ENCODE results near the gene CDH2.

CDH2 gene

DNA sequence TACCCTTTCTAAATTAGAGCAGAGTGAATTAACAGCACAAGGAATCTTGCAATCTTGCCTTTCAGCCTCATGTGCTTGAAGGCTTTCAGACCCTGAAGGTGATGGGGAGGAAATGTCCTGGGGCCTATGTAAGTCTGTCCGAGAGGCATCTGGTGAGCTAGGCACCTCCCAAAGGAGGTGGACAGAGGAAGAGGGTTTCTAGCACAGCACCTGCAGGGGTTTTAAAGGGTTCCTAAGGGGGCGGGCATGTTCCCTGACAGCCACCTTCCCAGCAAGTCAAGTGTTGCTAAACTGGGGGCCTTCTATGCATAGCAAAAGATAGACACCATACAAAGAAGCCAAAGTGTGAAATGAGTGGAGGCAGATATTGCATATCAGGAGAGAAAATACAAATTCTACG is 88.5 kb downstream of the CDH2 start:
- no peaks in the 10 kb centered on the region for H3K4me1 ChIP-seq (ENCODE audit: control extremely low read depth in 1 of 4, control insufficient read depth in 4 of 4, insufficient read depth in 4 of 4, low read length in 3 of 4)
- H3K27ac ChIP-seq (ENCODE audit: insufficient read depth in 1 of 2, low read depth in 1 of 2, low read length in 2 of 2, poor library complexity in 1 of 2, severe bottlenecking in 2 of 2), result no peak overlapping the region
- H3K36me3 ChIP-seq (ENCODE audit: control insufficient read depth in 4 of 4, insufficient read depth in 4 of 4, low read length in 3 of 4), result no peaks in the 10 kb centered on the region
- no peaks in the 10 kb centered on the region for H3K27me3 ChIP-seq (replicated peaks in 2 of 5; ENCODE audit: control insufficient read depth in 4 of 5, insufficient read depth in 5 of 5, low read length in 4 of 5)
- DNase-seq, result no peak
- WGBS (ENCODE audit: insufficient coverage), result 100% methylated on average over 1 of the region's 3 CpGs
- H3K9me3 ChIP-seq (ENCODE audit: control extremely low read depth in 1 of 5, control insufficient read depth in 4 of 5, insufficient read depth in 2 of 5, low read depth in 1 of 5, low read length in 4 of 5), result no peaks in the 10 kb centered on the region
- no peak overlapping the region for H3K4me3 ChIP-seq (ENCODE audit: control insufficient read depth in 1 of 7, extremely low read depth in 1 of 7, insufficient read depth in 4 of 7, low read depth in 2 of 7, low read length in 6 of 7)
- POLR2A ChIA-PET, result no interaction called here
- CTCF ChIA-PET, result no interaction called here

GRCh38 chr18:28086670-28087552 is 90.0 kb downstream of the CDH2 start:
- DNase-seq, result no peak
- H3K9me3 ChIP-seq (ENCODE audit: control extremely low read depth in 1 of 5, control insufficient read depth in 4 of 5, insufficient read depth in 2 of 5, low read depth in 1 of 5, low read length in 4 of 5), result no peaks in the 10 kb centered on the region
- ChIA-PET POLR2A (no interaction called here), CTCF (interaction anchor here (0.6 kb wide), 1 partner anchor 47 kb away, joined by 3 read pairs; no protein-coding TSS in a partner anchor)
- H3K27me3 ChIP-seq (replicated peaks in 2 of 5; ENCODE audit: control insufficient read depth in 4 of 5, insufficient read depth in 5 of 5, low read length in 4 of 5), result no peaks in the 10 kb centered on the region
- H3K4me3 ChIP-seq (ENCODE audit: control insufficient read depth in 1 of 7, extremely low read depth in 1 of 7, insufficient read depth in 4 of 7, low read depth in 2 of 7, low read length in 6 of 7), result no peak overlapping the region
- H3K4me1 ChIP-seq (ENCODE audit: control extremely low read depth in 1 of 4, control insufficient read depth in 4 of 4, insufficient read depth in 4 of 4, low read length in 3 of 4), result no peaks in the 10 kb centered on the region
- no peak overlapping the region for H3K27ac ChIP-seq (ENCODE audit: insufficient read depth in 1 of 2, low read depth in 1 of 2, low read length in 2 of 2, poor library complexity in 1 of 2, severe bottlenecking in 2 of 2)
- 100% methylated on average over 3 of the region's 9 CpGs for WGBS (ENCODE audit: insufficient coverage)
- no peaks in the 10 kb centered on the region for H3K36me3 ChIP-seq (ENCODE audit: control insufficient read depth in 4 of 4, insufficient read depth in 4 of 4, low read length in 3 of 4)

DNA sequence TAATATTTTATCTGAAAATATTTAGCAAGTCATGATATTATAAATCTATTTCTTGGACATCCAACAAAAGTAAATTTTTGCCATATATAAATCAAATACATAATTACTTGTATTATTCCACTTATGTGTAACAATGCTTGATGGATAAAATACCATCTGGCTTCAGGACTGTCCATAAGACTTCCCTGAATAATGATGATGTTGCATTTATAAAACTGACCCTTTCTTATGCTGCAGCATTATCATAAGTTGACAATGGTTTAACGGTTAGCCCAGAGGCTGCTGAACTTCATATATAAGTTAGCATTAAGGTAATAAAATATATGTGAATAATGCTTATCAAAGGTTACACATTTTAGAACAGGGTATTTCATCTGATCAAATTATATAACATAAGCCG is 95.4 kb downstream of the CDH2 start:
- H3K4me1 ChIP-seq (ENCODE audit: control extremely low read depth in 1 of 4, control insufficient read depth in 4 of 4, insufficient read depth in 4 of 4, low read length in 3 of 4), result no peaks in the 10 kb centered on the region
- no peak overlapping the region for H3K4me3 ChIP-seq (ENCODE audit: control insufficient read depth in 1 of 7, extremely low read depth in 1 of 7, insufficient read depth in 4 of 7, low read depth in 2 of 7, low read length in 6 of 7)
- H3K27ac ChIP-seq (ENCODE audit: insufficient read depth in 1 of 2, low read depth in 1 of 2, low read length in 2 of 2, poor library complexity in 1 of 2, severe bottlenecking in 2 of 2), result no peak overlapping the region
- POLR2A ChIA-PET, result no interaction called here
- H3K27me3 ChIP-seq (replicated peaks in 2 of 5; ENCODE audit: control insufficient read depth in 4 of 5, insufficient read depth in 5 of 5, low read length in 4 of 5), result no peaks in the 10 kb centered on the region
- no peaks in the 10 kb centered on the region for H3K36me3 ChIP-seq (ENCODE audit: control insufficient read depth in 4 of 4, insufficient read depth in 4 of 4, low read length in 3 of 4)
- WGBS (ENCODE audit: insufficient coverage), result 100% methylated on average over 1 of the region's 2 CpGs
- DNase-seq, result no peak
- CTCF ChIA-PET, result no interaction called here
- H3K9me3 ChIP-seq (ENCODE audit: control extremely low read depth in 1 of 5, control insufficient read depth in 4 of 5, insufficient read depth in 2 of 5, low read depth in 1 of 5, low read length in 4 of 5), result no peaks in the 10 kb centered on the region

GRCh38 chr18:28080876-28081300 is 96.0 kb downstream of the CDH2 start:
- Histone ChIP-seq H3K4me3 (ENCODE audit: control insufficient read depth in 1 of 7, extremely low read depth in 1 of 7, insufficient read depth in 4 of 7, low read depth in 2 of 7, low read length in 6 of 7) (no peak overlapping the region), H3K4me1 (ENCODE audit: control extremely low read depth in 1 of 4, control insufficient read depth in 4 of 4, insufficient read depth in 4 of 4, low read length in 3 of 4) (no peaks in the 10 kb centered on the region), H3K27me3 (replicated peaks in 2 of 5; ENCODE audit: control insufficient read depth in 4 of 5, insufficient read depth in 5 of 5, low read length in 4 of 5) (no peaks in the 10 kb centered on the region), H3K36me3 (ENCODE audit: control insufficient read depth in 4 of 4, insufficient read depth in 4 of 4, low read length in 3 of 4) (no peaks in the 10 kb centered on the region), H3K27ac (ENCODE audit: insufficient read depth in 1 of 2, low read depth in 1 of 2, low read length in 2 of 2, poor library complexity in 1 of 2, severe bottlenecking in 2 of 2) (no peak overlapping the region), H3K9me3 (ENCODE audit: control extremely low read depth in 1 of 5, control insufficient read depth in 4 of 5, insufficient read depth in 2 of 5, low read depth in 1 of 5, low read length in 4 of 5) (no peaks in the 10 kb centered on the region)
- CTCF ChIA-PET, result interaction anchor here (1.3 kb wide), 1 partner anchor 25 kb away, joined by 3 read pairs; no protein-coding TSS in a partner anchor
- DNase-seq, result no peak
- POLR2A ChIA-PET, result no interaction called here
- WGBS (ENCODE audit: insufficient coverage), result 100% methylated on average over 1 of the region's 1 CpG

DNA sequence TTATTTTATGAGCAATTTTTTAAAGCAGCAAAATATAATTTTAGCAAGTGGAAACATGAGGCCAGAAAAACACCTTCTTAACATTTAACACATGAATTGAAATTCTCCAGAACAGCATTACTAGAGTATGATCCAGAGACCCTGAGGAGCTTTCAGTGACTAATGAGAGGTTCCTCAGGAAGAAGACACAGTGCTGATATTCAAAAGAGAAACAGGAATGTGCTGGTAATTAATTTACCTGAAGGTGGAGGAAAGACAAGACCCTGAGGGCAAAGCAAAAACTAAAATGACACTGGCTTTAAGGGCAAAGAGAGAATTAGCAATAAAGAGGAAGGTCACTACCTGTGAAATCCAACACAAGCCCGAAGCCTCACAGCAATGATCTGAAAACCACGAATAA is 97.0 kb downstream of the CDH2 start:
- Histone ChIP-seq H3K9me3 (ENCODE audit: control extremely low read depth in 1 of 5, control insufficient read depth in 4 of 5, insufficient read depth in 2 of 5, low read depth in 1 of 5, low read length in 4 of 5) (no peaks in the 10 kb centered on the region), H3K36me3 (ENCODE audit: control insufficient read depth in 4 of 4, insufficient read depth in 4 of 4, low read length in 3 of 4) (no peaks in the 10 kb centered on the region), H3K27me3 (replicated peaks in 2 of 5; ENCODE audit: control insufficient read depth in 4 of 5, insufficient read depth in 5 of 5, low read length in 4 of 5) (no peaks in the 10 kb centered on the region), H3K4me3 (ENCODE audit: control insufficient read depth in 1 of 7, extremely low read depth in 1 of 7, insufficient read depth in 4 of 7, low read depth in 2 of 7, low read length in 6 of 7) (no peak overlapping the region), H3K27ac (ENCODE audit: insufficient read depth in 1 of 2, low read depth in 1 of 2, low read length in 2 of 2, poor library complexity in 1 of 2, severe bottlenecking in 2 of 2) (no peak overlapping the region), H3K4me1 (ENCODE audit: control extremely low read depth in 1 of 4, control insufficient read depth in 4 of 4, insufficient read depth in 4 of 4, low read length in 3 of 4) (no peaks in the 10 kb centered on the region)
- 100% methylated on average over 2 of the region's 2 CpGs for WGBS (ENCODE audit: insufficient coverage)
- POLR2A ChIA-PET, result no interaction called here
- DNase-seq, result no peak
- CTCF ChIA-PET, result interaction anchor here (1.3 kb wide), 1 partner anchor 24 kb away, joined by 3 read pairs; no protein-coding TSS in a partner anchor

DNA sequence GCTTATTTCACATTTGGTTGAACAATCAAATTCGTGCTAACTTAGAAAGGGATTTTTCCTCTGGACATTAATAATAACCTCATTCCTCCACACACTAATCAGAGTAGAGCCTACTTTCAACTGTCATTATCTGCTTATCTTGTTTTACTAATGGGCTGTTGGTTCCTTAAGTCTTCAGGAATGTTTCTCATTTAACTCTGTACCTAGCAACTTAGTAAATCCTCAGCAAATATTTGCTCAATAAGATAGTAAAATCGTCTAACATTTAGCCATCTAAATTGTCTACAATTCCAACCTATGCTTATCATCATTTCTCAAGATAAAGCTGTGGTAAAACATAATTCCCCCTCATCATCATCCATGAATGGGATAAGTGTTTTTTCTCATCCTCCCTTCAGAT is 98.1 kb downstream of the CDH2 start:
- no peak for DNase-seq
- ChIA-PET CTCF (no interaction called here), POLR2A (no interaction called here)

GRCh38 chr18:28078298-28078697 is 98.6 kb downstream of the CDH2 start:
- no peak for DNase-seq
- H3K4me1 ChIP-seq (ENCODE audit: control extremely low read depth in 1 of 4, control insufficient read depth in 4 of 4, insufficient read depth in 4 of 4, low read length in 3 of 4), result no peaks in the 10 kb centered on the region
- no peaks in the 10 kb centered on the region for H3K36me3 ChIP-seq (ENCODE audit: control insufficient read depth in 4 of 4, insufficient read depth in 4 of 4, low read length in 3 of 4)
- no peaks in the 10 kb centered on the region for H3K27me3 ChIP-seq (replicated peaks in 2 of 5; ENCODE audit: control insufficient read depth in 4 of 5, insufficient read depth in 5 of 5, low read length in 4 of 5)
- H3K9me3 ChIP-seq (ENCODE audit: control extremely low read depth in 1 of 5, control insufficient read depth in 4 of 5, insufficient read depth in 2 of 5, low read depth in 1 of 5, low read length in 4 of 5), result no peaks in the 10 kb centered on the region
- WGBS (ENCODE audit: insufficient coverage), result 93% methylated on average over 3 of the region's 4 CpGs
- POLR2A ChIA-PET, result no interaction called here
- H3K27ac ChIP-seq (ENCODE audit: insufficient read depth in 1 of 2, low read depth in 1 of 2, low read length in 2 of 2, poor library complexity in 1 of 2, severe bottlenecking in 2 of 2), result no peak overlapping the region
- no peak overlapping the region for H3K4me3 ChIP-seq (ENCODE audit: control insufficient read depth in 1 of 7, extremely low read depth in 1 of 7, insufficient read depth in 4 of 7, low read depth in 2 of 7, low read length in 6 of 7)
- CTCF ChIA-PET, result no interaction called here

More for the DNA sequence above, 98.1 kb downstream of the CDH2 start:
- H3K27me3 ChIP-seq (replicated peaks in 2 of 5; ENCODE audit: control insufficient read depth in 4 of 5, insufficient read depth in 5 of 5, low read length in 4 of 5), result no peaks in the 10 kb centered on the region
- no peaks in the 10 kb centered on the region for H3K36me3 ChIP-seq (ENCODE audit: control insufficient read depth in 4 of 4, insufficient read depth in 4 of 4, low read length in 3 of 4)
- H3K27ac ChIP-seq (ENCODE audit: insufficient read depth in 1 of 2, low read depth in 1 of 2, low read length in 2 of 2, poor library complexity in 1 of 2, severe bottlenecking in 2 of 2), result no peak overlapping the region
- WGBS (ENCODE audit: insufficient coverage), result 80% methylated on average over 1 of the region's 2 CpGs
- no peaks in the 10 kb centered on the region for H3K4me1 ChIP-seq (ENCODE audit: control extremely low read depth in 1 of 4, control insufficient read depth in 4 of 4, insufficient read depth in 4 of 4, low read length in 3 of 4)
- no peaks in the 10 kb centered on the region for H3K9me3 ChIP-seq (ENCODE audit: control extremely low read depth in 1 of 5, control insufficient read depth in 4 of 5, insufficient read depth in 2 of 5, low read depth in 1 of 5, low read length in 4 of 5)
- no peak overlapping the region for H3K4me3 ChIP-seq (ENCODE audit: control insufficient read depth in 1 of 7, extremely low read depth in 1 of 7, insufficient read depth in 4 of 7, low read depth in 2 of 7, low read length in 6 of 7)

All from common myeloid progenitor, CD34-positive (primary cell).